Psoas muscle (tissue), 8 donors: ENCODE data around the gene SMAD9. TPM values are rescaled to one million over a fixed set of nuclear protein-coding genes. Genes with fewer than 3 reads are reported as not detected.

Source experiments
- ATAC-seq, 4 donors: fragments of 200-7000 bp; cut with Tn5 transposase; one replicate each; pipeline ENCODE4 v1.9.1; 2020; ENCODE audit warnings: moderate library complexity in 3 of 4, mild to moderate bottlenecking in 2 of 4
- DNase-seq, 2 donors: peaks; one replicate each; pipeline ENCODE4 v3.0.0-alpha.2; 2020
- H3K27ac ChIP-seq: fragments of 200-600 bp; one replicate; pipeline ENCODE4 v1.8.0; 2022
- H3K27me3 ChIP-seq, 3 donors: fragments of 200-600 bp in 1 of 3; one replicate each; pipeline versions ENCODE4 v1.6.1 to v1.8.0; 2013 to 2022; ENCODE audit warnings: low read length in 2 of 3, mild to moderate bottlenecking in 2 of 3, moderate library complexity in 1 of 3; ENCODE audit not compliant: insufficient read depth in 3 of 3
- H3K36me3 ChIP-seq, 2 donors: fragments of 200-600 bp in 1 of 2; one replicate each; pipeline versions ENCODE4 v1.6.1 to v1.8.0; 2013 to 2022; ENCODE audit warnings: low read depth in 1 of 2, mild to moderate bottlenecking in 1 of 2, moderate library complexity in 1 of 2; ENCODE audit not compliant: insufficient read depth in 1 of 2
- H3K4me1 ChIP-seq: fragments of 200-600 bp; one replicate; pipeline ENCODE4 v1.8.0; 2022
- H3K4me3 ChIP-seq: fragments of 200-600 bp; one replicate; pipeline ENCODE4 v1.8.0; 2022; ENCODE audit warnings: mild to moderate bottlenecking
- H3K9me3 ChIP-seq: fragments of 200-600 bp; one replicate; pipeline ENCODE4 v1.8.0; 2022
- CTCF ChIP-seq: fragments of 200-600 bp; IDR thresholded peaks from one replicate; pipeline ENCODE4 v1.8.0; 2022; ENCODE audit warnings: antibody characterized with exemption
- WGBS, 3 donors: extraction: QIAGEN DNeasy Blood & Tissue Kit; methylation state at CpG; one replicate each; pipeline versions ENCODE4 v1.1.6 to v1.1.7; 2013; 5-methylcytosine and 5-hydroxymethylcytosine counted together
- intact Hi-C, 2 donors: fragments of 100-400 bp; cut with DNase I; formaldehyde crosslinking; loops; one replicate each; pipeline versions ENCODE4 v1.11.0 to v1.14.2; 2022
- polyA plus RNA-seq, 3 donors: library from polyadenylated mRNA; stranded (reverse); fragments of 200-250 nt; gene quantifications; one replicate each; pipeline ENCODE4 v1.2.3, GENCODE V29; 2013
- total RNA-seq, 4 donors: library from RNA; stranded (reverse); fragmentation: NEBNext Ultra II Directional in 2 of 4; extraction: Animal tissue kit (Norgen Biotek cat#: 25700) in 2 of 4; gene quantifications; one replicate each; pipeline versions ENCODE4 v1.2.1 to v1.2.4, GENCODE V29; 2021 to 2023
- donor health status: healthy with polysubstance abuse.
- donor health status: DM: no; HTN: no; CAD: no; lungs with moderate emphysema.
- donor health status: Bipolar disorder and iron deficiency.
- donor health status: healthy.
- donor health status: DM: yes; HTN: yes; CAD: no.
- donor health status: DM: no; HTN: no; CAD: no.
- donor health status: DM: no; HTN: no; CAD: no.
- donor health status: DM: yes; HTN: yes; CAD: no.

SMAD9 gene
- total and polyA plus RNA-seq, 7 donors: 0.51 to 33.5 (median 1.3) TPM

- TF ChIP-seq CTCF: no peak
- H3K36me3 ChIP-seq: peaks cover 0 to 61% of the 10 kb centered on the region in 2 donors
- no peaks in the 10 kb centered on the region for H3K4me1 ChIP-seq
- no peaks in the 10 kb centered on the region for H3K27me3 ChIP-seq
- no peak for ATAC-seq
- no peak overlapping the region for H3K27ac ChIP-seq
- no peak overlapping the region for H3K4me3 ChIP-seq
- no peak for DNase-seq
- intact Hi-C loops: no loop called here
- no peaks in the 10 kb centered on the region for H3K9me3 ChIP-seq
Measured at GRCh38 chr13:36954542-36954941, 34.5 kb upstream of the SMAD9 start.

- peaks cover 0 to 65% of the 10 kb centered on the region in 2 donors for H3K36me3 ChIP-seq
- no peaks in the 10 kb centered on the region for H3K9me3 ChIP-seq
Measured at GRCh38 chr13:36950920-36951319, 30.9 kb upstream of the SMAD9 start.

GRCh38 chr13:36950330-36950729, 30.3 kb upstream of the SMAD9 start:
- Histone ChIP-seq H3K9me3 (no peaks in the 10 kb centered on the region), H3K4me3 (no peak overlapping the region), H3K27me3 (no peaks in the 10 kb centered on the region), H3K36me3 (peaks cover 0 to 63% of the 10 kb centered on the region in 2 donors), H3K27ac (no peak overlapping the region), H3K4me1 (no peaks in the 10 kb centered on the region)
- TF ChIP-seq CTCF: no peak
- intact Hi-C loops: no loop called here
- no peak for ATAC-seq
- no peak for DNase-seq
- 90 to 94% (median 90%) methylated on average over 4 of the region's 4 CpGs for WGBS, 3 donors

More at GRCh38 chr13:36950920-36951319, 30.9 kb upstream of the SMAD9 start:
- TF ChIP-seq CTCF: no peak
- no peak overlapping the region for H3K4me3 ChIP-seq
- H3K27ac ChIP-seq: no peak overlapping the region
- 85 to 92% (median 91%) methylated on average over 2 of the region's 2 CpGs for WGBS, 3 donors
- H3K27me3 ChIP-seq: no peaks in the 10 kb centered on the region
- intact Hi-C loops: no loop called here
- DNase-seq (no peak), ATAC-seq (no peak)
- H3K4me1 ChIP-seq: no peaks in the 10 kb centered on the region

- peaks cover 0 to 27% of the 10 kb centered on the region in 2 donors for H3K36me3 ChIP-seq
- WGBS, 3 donors: 64 to 69% (median 66%) methylated on average over 3 of the region's 3 CpGs
- no peaks in the 10 kb centered on the region for H3K4me1 ChIP-seq
- TF ChIP-seq CTCF: no peak
- H3K9me3 ChIP-seq: no peaks in the 10 kb centered on the region
- ATAC-seq (no peak), DNase-seq (no peak)
- intact Hi-C loops: no loop called here
- H3K27ac ChIP-seq: no peak overlapping the region
- H3K4me3 ChIP-seq: no peak overlapping the region
- no peaks in the 10 kb centered on the region for H3K27me3 ChIP-seq
Measured at GRCh38 chr13:36945078-36945477, 25.0 kb upstream of the SMAD9 start.

GRCh38 chr13:36925603-36926002, 5.6 kb upstream of the SMAD9 start:
- Histone ChIP-seq H3K4me3 (no peak overlapping the region), H3K36me3 (no peaks in the 10 kb centered on the region), H3K9me3 (no peaks in the 10 kb centered on the region), H3K4me1 (no peaks in the 10 kb centered on the region), H3K27me3 (no peaks in the 10 kb centered on the region), H3K27ac (no peak overlapping the region)
- intact Hi-C loops: no loop called here
- no peak for TF ChIP-seq CTCF
- no peak for ATAC-seq
- DNase-seq: no peak
- WGBS, 3 donors: 74 to 79% (median 77%) methylated on average over 7 of the region's 7 CpGs
